Activated CD4-positive, alpha-beta T cell treated with anti-CD3 and anti-CD28 coated beads for 1 hour (primary cell): ENCODE measurements around the gene SPDYE16.
"Not testable (repeated sequence)": the region's sequence is repeated elsewhere in the genome, so short reads cannot be mapped to it uniquely, and the experiment has no call there.

Experiments used
- DNase-seq: peaks from one replicate; pipeline ENCODE4 v3.0.0-alpha.2; 2020

The SPDYE16 gene

GRCh38 chr7:76543197-76543596, at the start of gene SPDYE16:
Gene SPDYE16 (minus strand): TSS chr7:76543297. CDS start chr7:76541459, 1,838 bp downstream.
- not testable (repeated sequence) for DNase-seq

GRCh38 chr7:76592694-76593093, 49.6 kb upstream of the SPDYE16 start:
- DNase-seq = not testable (repeated sequence)

GRCh38 chr7:76591602-76592304, 48.7 kb upstream of the SPDYE16 start:
- DNase-seq = not testable (repeated sequence)

GRCh38 chr7:76591033-76591432, 47.9 kb upstream of the SPDYE16 start:
- DNase-seq = not testable (repeated sequence)

GRCh38 chr7:76588586-76588985, 45.5 kb upstream of the SPDYE16 start:
- not testable (repeated sequence) for DNase-seq

- DNase-seq = not testable (repeated sequence)
These were observed 43.7 kb upstream of the SPDYE16 start for GRCh38 chr7:76586585-76587315.

GRCh38 chr7:76583636-76584281, 40.7 kb upstream of the SPDYE16 start:
- not testable (repeated sequence) for DNase-seq

GRCh38 chr7:76582848-76583631, 39.9 kb upstream of the SPDYE16 start:
- DNase-seq = not testable (repeated sequence)

GRCh38 chr7:76575919-76576655, 33.0 kb upstream of the SPDYE16 start:
- DNase-seq = not testable (repeated sequence)

- DNase-seq = not testable (repeated sequence)
These were observed 32.3 kb upstream of the SPDYE16 start for GRCh38 chr7:76575431-76575830.

GRCh38 chr7:76572296-76572695, 29.2 kb upstream of the SPDYE16 start:
- DNase-seq = not testable (repeated sequence)

GRCh38 chr7:76570324-76570775, 27.3 kb upstream of the SPDYE16 start:
- not testable (repeated sequence) for DNase-seq

- not testable (repeated sequence) for DNase-seq
These were observed 25.6 kb upstream of the SPDYE16 start for GRCh38 chr7:76568742-76569141.

GRCh38 chr7:76567753-76568152, 24.7 kb upstream of the SPDYE16 start:
- DNase-seq = not testable (repeated sequence)

GRCh38 chr7:76567311-76567710, 24.2 kb upstream of the SPDYE16 start:
- not testable (repeated sequence) for DNase-seq

GRCh38 chr7:76565001-76565400, 21.9 kb upstream of the SPDYE16 start:
- DNase-seq = not testable (repeated sequence)

- DNase-seq = not testable (repeated sequence)
These were observed 18.2 kb upstream of the SPDYE16 start for GRCh38 chr7:76561342-76561741.

GRCh38 chr7:76560157-76560556, 17.1 kb upstream of the SPDYE16 start:
- DNase-seq = not testable (repeated sequence)

- DNase-seq = not testable (repeated sequence)
These were observed 16.6 kb upstream of the SPDYE16 start for GRCh38 chr7:76559685-76560084.

- DNase-seq = not testable (repeated sequence)
These were observed 8.9 kb upstream of the SPDYE16 start for GRCh38 chr7:76551992-76552391.

- DNase-seq = not testable (repeated sequence)
These were observed 6.8 kb upstream of the SPDYE16 start for GRCh38 chr7:76549855-76550248.
